Stimulated activated CD4-positive, alpha-beta T cell treated with anti-CD3 and anti-CD28 coated beads, TNF-alpha, amount 100 ng/mL, for 48 hours (primary cell): ENCODE measurements around the gene PACRGL.
A peak's percentile ranks its signal among the peaks of the same experiment; 100 is the strongest.

Experiments
- DNase-seq, 3 donors: peaks; one replicate each; pipeline ENCODE4 v3.0.0-alpha.2; 2020; ENCODE audit warnings: low read depth in 3 of 3

PACRGL gene

GRCh38 chr4:20700007-20700761, at the start of gene PACRGL:
PACRGL (plus strand) TSS chr4:20700458; CDS start chr4:20704482, 4,024 bp downstream.
- peak; percentile 83 to 90 (median 86) for DNase-seq

GRCh38 chr4:20652226-20652885, 47.9 kb upstream of the PACRGL start:
- DNase-seq = no peak

GRCh38 chr4:20658456-20658855, 41.8 kb upstream of the PACRGL start:
- no peak for DNase-seq

GRCh38 chr4:20662851-20663250, 37.4 kb upstream of the PACRGL start:
- DNase-seq = no peak

GRCh38 chr4:20666012-20666860, 34.0 kb upstream of the PACRGL start:
- no peak for DNase-seq

- DNase-seq = no peak
Observed at GRCh38 chr4:20672262-20672661, 28.0 kb upstream of the PACRGL start.

GRCh38 chr4:20675786-20676185, 24.5 kb upstream of the PACRGL start:
- no peak for DNase-seq

- no peak for DNase-seq
Observed at GRCh38 chr4:20676501-20677197, 23.6 kb upstream of the PACRGL start.

GRCh38 chr4:20678400-20678799, 21.9 kb upstream of the PACRGL start:
- DNase-seq = no peak

GRCh38 chr4:20679951-20680350, 20.3 kb upstream of the PACRGL start:
- no peak for DNase-seq

GRCh38 chr4:20680736-20681135, 19.5 kb upstream of the PACRGL start:
- DNase-seq = no peak

- DNase-seq = no peak
Observed at GRCh38 chr4:20681271-20681670, 19.0 kb upstream of the PACRGL start.

- no peak for DNase-seq
Observed at GRCh38 chr4:20682853-20683252, 17.4 kb upstream of the PACRGL start.

GRCh38 chr4:20683766-20684165, 16.5 kb upstream of the PACRGL start:
- no peak for DNase-seq

GRCh38 chr4:20684852-20685763, 15.2 kb upstream of the PACRGL start:
- DNase-seq = no peak

GRCh38 chr4:20687864-20688263, 12.4 kb upstream of the PACRGL start:
- no peak for DNase-seq

GRCh38 chr4:20696815-20697214, 3.4 kb upstream of the PACRGL start:
- no peak for DNase-seq

GRCh38 chr4:20698382-20698781, 1.9 kb upstream of the PACRGL start:
- DNase-seq = no peak

- DNase-seq = no peak
Observed at GRCh38 chr4:20698820-20699219, 1.4 kb upstream of the PACRGL start.

GRCh38 chr4:20711335-20711734, 11.1 kb downstream of the PACRGL start:
- no peak for DNase-seq

GRCh38 chr4:20723019-20723418, 22.8 kb downstream of the PACRGL start:
- DNase-seq = no peak
